T47D (cell line): ENCODE measurements around the gene ZNF580.

ENCODE experiments used
- DNase-seq, 2 experiments: peaks; one replicate each; pipeline versions ENCODE4 v3.0.0 to v3.0.0-alpha.2; 2011 to 2012; ENCODE audit warnings: low read depth in 1 of 2, low spot score in 1 of 2
- JUND ChIP-seq: IDR thresholded peaks from 2 replicates; pipeline ENCODE4 v1.6.1; 2012; ENCODE audit warnings: low read depth
- in situ Hi-C: cut with HindIII; loops from 2 replicates; pipeline ENCODE4 v1.10.0; 2016; ENCODE audit warnings: low sequenced_read_pairs, low pct_unique_long_range_greater_than_20kb

The ZNF580 gene

DNA sequence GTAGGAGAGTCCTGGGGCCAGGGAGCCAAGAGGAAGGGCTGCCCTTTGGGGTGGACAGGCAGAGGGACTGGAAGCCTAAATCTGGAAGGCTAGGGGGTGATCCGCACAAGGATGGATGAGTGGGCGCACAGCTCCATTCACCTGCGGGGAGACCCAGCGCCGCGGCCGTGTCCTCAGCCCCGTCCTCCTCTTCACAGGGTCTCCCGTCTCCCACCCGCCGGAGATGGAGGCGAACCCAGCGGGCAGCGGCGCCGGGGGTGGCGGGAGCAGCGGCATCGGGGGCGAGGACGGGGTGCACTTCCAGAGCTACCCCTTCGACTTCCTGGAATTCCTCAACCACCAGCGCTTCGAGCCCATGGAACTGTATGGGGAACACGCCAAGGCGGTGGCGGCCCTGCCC is 27.4 kb upstream of the ZNF580 start:
- no peak for TF ChIP-seq JUND
- DNase-seq, result no peak
- in situ Hi-C loops, result no loop called here

DNA sequence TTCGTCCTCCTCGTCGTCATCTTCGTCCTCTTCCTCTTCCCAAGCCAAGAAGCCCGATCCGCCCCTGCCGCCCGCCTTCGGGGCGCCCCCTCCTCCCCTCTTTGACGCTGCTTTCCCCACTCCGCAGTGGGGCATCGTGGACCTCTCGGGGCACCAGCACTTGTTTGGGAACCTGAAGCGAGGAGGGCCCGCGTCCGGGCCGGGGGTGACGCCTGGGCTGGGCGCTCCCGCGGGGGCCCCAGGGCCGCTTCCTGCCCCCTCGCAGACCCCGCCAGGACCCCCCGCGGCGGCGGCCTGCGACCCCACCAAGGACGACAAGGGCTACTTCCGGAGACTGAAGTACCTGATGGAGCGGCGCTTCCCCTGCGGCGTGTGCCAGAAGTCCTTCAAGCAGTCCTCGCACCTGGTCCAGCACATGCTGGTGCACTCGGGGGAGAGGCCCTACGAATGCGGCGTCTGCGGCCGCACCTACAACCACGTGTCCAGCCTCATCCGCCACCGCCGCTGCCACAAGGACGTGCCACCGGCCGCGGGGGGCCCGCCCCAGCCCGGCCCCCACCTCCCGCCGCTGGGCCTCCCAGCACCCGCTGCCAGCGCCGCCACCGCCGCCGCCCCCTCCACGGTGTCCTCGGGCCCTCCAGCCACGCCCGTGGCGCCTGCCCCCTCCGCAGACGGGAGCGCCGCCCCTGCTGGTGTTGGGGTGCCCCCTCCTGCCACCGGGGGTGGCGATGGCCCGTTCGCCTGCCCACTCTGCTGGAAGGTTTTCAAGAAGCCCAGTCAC is 26.7 kb upstream of the ZNF580 start:
- TF ChIP-seq JUND, result no peak
- in situ Hi-C loops, result no loop called here

DNA sequence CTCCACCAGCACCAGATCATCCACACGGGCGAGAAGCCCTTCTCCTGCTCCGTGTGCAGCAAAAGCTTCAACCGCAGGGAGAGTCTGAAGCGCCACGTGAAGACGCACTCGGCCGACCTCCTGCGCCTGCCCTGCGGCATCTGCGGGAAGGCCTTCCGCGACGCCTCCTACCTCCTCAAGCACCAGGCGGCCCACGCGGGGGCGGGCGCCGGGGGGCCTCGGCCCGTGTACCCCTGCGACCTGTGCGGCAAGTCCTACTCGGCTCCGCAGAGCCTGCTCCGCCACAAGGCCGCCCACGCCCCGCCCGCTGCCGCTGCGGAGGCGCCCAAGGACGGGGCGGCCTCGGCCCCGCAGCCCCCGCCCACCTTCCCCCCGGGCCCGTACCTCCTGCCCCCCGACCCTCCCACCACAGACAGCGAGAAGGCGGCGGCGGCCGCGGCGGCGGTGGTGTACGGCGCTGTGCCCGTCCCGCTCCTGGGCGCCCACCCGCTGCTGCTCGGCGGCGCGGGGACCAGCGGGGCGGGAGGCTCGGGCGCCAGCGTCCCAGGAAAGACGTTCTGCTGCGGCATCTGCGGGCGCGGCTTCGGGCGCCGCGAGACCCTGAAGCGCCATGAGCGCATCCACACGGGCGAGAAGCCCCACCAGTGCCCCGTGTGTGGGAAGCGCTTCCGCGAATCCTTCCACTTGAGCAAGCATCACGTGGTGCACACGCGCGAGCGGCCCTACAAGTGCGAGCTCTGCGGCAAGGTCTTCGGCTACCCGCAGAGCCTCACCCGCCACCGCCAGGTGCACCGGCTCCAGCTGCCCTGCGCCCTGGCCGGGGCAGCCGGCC is 25.9 kb upstream of the ZNF580 start:
- in situ Hi-C loops, result no loop called here
- no peak for DNase-seq
- no peak for TF ChIP-seq JUND

More for the DNA sequence above, 26.7 kb upstream of the ZNF580 start:
- no peak for DNase-seq

- in situ Hi-C loops, result no loop called here
- no peak for DNase-seq
- no peak for TF ChIP-seq JUND
Measured at GRCh38 chr19:55615543-55616394, 25.0 kb upstream of the ZNF580 start.

DNA sequence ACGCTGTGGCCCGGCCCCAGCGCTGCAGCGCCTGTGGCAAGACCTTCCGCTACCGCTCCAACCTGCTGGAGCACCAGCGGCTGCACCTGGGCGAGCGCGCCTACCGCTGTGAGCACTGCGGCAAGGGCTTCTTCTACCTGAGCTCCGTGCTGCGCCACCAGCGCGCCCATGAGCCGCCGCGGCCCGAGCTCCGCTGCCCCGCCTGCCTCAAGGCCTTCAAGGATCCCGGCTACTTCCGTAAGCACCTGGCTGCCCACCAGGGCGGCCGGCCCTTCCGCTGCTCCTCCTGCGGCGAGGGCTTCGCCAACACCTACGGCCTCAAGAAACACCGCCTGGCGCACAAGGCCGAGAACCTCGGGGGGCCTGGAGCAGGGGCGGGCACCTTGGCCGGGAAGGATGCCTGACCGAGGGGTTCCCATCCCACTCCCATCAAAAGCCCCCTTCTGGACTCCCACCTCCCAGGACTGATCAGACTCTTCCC is 24.4 kb upstream of the ZNF580 start:
- TF ChIP-seq JUND, result no peak
- no peak for DNase-seq
- in situ Hi-C loops, result no loop called here

DNA sequence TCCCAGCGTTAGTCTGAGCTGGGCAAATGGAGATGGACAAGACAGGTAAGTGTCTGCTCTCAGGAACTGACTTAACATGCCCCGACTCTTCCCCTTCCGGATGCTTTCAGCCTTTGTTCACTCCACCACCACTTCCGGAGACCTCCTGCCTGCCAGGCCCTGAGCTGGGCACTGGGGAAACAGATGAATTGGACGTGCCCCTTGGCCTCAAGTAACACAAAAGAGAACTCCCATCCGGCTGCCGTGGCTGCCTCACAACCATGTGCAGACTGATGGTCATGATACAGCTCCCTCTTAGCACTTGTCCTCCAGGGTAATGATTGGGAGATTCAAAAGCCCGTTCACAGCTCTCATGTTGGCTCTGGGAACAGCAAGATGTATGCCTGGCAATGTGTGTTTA is 23.4 kb upstream of the ZNF580 start:
- in situ Hi-C loops, result no loop called here
- no peak for TF ChIP-seq JUND
- no peak for DNase-seq

- TF ChIP-seq JUND, result no peak
- in situ Hi-C loops, result no loop called here
Measured at GRCh38 chr19:55618426-55618825, 22.4 kb upstream of the ZNF580 start.

DNA sequence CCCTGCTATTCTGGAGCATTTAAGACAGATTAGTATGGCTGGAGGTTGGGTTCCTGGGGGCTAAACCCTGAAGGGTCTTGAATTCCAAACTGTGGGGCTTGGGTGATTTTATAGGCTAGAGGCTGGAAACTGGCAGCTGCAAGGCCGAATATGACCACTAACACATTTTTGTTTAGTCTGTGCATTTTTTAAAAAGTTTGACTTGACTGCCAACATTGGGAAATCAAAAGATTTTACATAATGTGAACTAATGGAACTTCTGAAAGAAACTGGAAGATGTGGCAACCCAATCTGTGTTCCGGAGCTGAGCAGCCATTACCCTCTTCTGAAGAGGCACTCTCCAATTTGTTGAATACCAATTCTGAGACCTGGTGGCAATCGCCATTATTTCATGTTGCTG is 21.5 kb upstream of the ZNF580 start:
- no peak for DNase-seq
- no peak for TF ChIP-seq JUND
- in situ Hi-C loops, result no loop called here

More at GRCh38 chr19:55618426-55618825, 22.4 kb upstream of the ZNF580 start:
- DNase-seq, result no peak

DNA sequence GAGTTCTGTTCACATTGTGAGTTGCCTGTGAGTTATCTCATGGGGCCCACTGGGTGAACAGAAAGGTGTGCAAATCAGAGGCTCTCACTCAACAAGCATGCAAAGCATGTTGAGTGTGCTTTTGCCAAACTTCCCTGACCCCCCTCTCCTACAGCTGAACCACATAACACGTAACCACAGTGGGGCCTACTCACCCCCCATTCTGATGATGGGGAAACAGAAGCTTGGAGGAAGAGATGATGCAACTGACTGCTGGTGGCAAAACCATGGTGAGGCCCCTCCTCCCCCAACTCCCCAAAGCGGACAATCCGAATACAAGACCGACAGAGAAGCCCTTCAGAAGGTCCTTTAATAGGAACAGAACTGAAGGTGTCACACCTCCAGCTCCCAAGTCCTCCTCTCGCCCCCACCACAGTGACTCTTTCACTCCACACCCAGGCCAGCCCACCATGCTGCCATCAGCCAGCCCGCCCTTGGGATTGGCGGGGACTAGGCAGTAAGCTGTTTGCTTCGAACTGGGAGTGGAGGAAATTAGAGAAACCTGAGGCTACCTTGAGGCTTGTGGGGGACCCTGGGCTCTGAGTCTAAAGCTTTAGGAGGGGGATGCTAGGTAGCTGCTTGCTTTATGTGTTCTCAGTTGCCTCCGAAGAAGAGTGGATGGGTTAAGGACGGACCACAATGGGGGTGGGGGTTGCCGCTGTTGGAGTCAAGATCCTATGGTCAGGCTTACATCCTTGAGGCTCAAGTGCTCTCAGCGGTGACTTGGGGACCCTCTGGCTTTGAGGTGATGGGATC is 20.2 kb upstream of the ZNF580 start:
- TF ChIP-seq JUND, result no peak
- DNase-seq, result no peak
- in situ Hi-C loops, result no loop called here

- in situ Hi-C loops, result no loop called here
- no peak for DNase-seq
- no peak for TF ChIP-seq JUND
Measured at GRCh38 chr19:55621205-55621672, 19.6 kb upstream of the ZNF580 start.

- TF ChIP-seq JUND, result no peak
- DNase-seq, result no peak
- in situ Hi-C loops, result no loop called here
Measured at GRCh38 chr19:55621673-55622231, 19.1 kb upstream of the ZNF580 start.
